OCI-M2 (cell line): ENCODE data around the gene ASIC2.
"Not testable (repeated sequence)": the region's sequence is repeated elsewhere in the genome, so short reads cannot be mapped to it uniquely, and the experiment has no call there.

ENCODE experiments used
- DNase-seq: peaks from one replicate; lab custom pipeline; 2025; ENCODE audit not compliant: unreplicated experiment; lab: John Stamatoyannopoulos, UW

ASIC2 gene

DNA sequence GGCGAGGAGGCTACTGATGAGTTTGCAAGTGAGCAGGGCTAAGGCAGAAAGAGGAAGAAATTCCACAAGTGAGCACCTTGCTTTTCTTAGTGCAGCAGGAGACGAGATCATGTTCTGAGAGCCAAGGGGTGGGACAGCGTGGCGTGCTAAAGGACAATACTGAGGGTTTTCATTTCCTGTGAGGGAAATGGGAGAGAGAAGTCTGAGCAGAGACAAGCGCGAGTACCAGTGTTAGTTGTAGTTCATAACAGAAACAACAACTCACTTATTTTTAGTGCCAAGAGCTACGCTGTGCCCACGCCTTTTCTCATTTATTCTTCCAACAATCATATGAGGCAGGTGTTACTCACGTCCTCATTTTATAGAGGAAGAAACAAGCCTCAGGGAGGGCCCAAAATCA is 299.1 kb downstream of the ASIC2 start:
- DNase-seq: no peak

DNA sequence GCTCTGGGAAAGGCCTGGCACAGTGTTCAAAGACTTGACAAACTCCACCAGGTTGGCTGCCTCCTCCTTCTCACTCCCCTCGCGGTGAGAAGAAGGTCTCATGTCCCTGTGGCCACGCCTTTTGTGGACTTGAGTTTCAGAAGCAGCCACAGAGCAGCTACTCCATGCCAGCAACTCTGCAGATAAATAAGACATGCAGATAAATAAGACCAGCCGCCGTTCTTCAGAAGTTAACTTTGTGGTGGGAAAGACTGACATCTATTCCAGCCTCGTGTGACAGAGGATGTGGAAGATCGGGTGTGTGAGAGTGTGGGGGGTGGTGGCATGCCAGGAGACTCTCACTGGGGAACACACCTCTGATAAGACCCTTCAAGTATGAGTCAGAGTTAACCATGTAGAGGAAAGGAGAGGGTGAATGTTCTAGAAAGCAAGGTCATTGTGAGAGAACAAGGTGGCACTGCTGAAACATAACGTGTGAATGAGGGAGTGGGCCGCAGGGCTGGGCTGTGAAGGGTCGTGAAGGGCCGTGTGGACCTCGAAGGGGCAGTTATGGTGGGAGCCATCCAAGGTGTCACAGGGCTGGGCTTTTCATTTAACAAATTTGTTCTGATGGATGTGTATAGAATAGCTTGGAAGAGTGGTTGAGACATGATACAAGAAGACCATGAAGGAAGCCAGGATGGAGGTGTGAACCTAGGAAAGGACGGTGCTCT is 300.6 kb downstream of the ASIC2 start:
- no peak for DNase-seq

- no peak for DNase-seq
Measured at GRCh38 chr17:32988481-32989101, 304.5 kb downstream of the ASIC2 start.

- DNase-seq: not testable (repeated sequence)
Measured at GRCh38 chr17:32987868-32988267, 305.2 kb downstream of the ASIC2 start.

DNA sequence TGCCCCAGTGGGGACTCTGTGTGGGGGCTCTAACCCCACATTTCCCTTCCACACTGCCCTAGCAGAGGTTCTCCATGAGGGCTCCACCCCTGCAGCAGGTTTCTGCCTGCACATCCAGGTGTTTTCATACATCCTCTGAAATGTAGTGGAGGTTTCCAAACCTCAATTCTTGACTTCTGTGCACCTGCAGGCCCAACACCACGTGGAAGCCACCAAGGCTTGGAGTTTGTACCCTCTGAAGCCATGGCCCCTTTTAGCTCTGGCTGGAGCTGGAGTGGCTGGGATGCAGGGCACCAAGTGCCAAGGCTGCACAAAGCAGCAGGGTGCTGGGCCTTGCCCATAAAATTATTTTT is 305.7 kb downstream of the ASIC2 start:
- not testable (repeated sequence) for DNase-seq

- DNase-seq: no peak
Measured at GRCh38 chr17:32985050-32985756, 307.9 kb downstream of the ASIC2 start.

DNA sequence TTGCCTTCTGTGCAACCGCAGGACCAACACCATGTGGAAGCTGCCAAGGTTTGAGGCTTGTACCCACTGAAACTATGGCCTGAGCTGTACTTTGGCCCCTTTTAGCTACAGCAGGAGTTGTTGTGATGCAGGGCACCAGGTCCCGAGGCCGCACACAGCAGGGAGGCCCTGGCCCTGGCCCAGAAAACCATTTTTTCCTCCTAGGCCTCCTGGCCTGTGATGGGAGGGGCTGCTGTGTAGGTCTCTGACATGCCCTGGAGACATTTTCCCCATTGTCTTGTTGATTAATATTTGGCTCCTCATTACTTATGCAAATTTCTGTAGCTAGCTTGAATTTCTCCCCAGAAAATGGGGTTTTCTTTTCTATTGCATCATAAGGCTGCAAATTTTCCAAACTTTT is 311.5 kb downstream of the ASIC2 start:
- not testable (repeated sequence) for DNase-seq

DNA sequence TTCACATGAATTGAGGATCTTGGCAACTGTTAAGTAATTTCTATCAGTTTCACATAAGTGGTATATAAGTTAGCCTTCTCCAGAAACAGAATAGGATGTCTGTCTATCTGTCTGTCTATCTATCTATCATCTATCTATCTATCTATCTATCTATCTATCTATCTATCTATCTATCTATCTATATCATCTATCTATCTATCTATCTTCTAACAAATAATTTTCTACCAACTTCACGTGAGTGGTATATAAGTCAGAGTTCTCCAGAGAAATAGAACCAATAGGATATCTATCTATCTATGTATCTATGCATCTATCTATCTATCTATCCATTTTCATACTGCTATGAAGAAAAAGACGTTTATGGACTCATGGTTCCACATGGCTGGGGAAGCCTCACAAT is 312.9 kb downstream of the ASIC2 start:
- DNase-seq: no peak

- DNase-seq: no peak
Measured at GRCh38 chr17:32976605-32977004, 316.5 kb downstream of the ASIC2 start.

DNA sequence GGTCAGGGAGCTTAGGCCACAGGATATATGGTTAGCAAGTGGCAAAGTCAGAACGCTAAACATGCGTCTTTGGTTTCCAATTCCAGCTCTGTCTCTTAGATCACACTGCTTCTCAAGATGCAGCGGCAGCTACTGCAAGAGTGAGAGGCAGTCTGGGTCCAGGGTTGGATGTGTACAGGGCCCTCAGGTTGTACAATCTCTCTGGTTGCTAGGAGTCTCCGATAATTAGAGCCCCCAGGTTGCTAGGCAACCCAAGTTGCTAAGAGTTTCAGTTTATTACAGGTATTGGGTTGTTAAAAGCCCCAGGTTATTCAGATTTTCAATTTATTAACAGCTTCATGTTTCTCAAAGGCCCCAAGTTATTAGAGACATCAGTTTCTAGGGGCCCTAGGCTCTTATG is 317.0 kb downstream of the ASIC2 start:
- DNase-seq: no peak

- peak; percentile 27 for DNase-seq
Measured at GRCh38 chr17:32971171-32971570, 321.9 kb downstream of the ASIC2 start.

- no peak for DNase-seq
Measured at GRCh38 chr17:32970281-32970680, 322.8 kb downstream of the ASIC2 start.

DNA sequence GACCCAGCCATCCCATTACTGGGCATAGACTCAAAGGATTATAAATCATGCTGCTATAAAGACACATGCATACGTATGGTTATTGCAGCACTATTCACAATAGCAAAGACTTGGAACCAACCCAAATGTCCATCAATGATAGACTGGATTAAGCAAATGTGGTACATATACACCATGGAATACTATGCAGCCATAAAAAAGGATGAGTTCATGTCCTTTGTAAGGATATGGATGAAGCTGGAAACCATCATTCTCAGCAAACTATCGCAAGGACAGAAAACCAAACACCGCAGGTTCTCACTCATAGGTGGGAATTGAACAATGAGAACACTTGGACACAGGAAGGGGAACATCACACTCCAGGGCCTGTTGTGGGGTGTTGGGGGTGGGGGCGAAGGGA is 323.9 kb downstream of the ASIC2 start:
- not testable (repeated sequence) for DNase-seq

GRCh38 chr17:32964541-32964940 is 328.6 kb downstream of the ASIC2 start:
- no peak for DNase-seq
